ENCODE results near the gene HES5. TPM values are rescaled to one million over a fixed set of nuclear protein-coding genes. Genes with fewer than 3 reads are reported as not detected.
A peak's percentile ranks its signal among the peaks of the same experiment; 100 is the strongest.
"Not testable (repeated sequence)": the region's sequence is repeated elsewhere in the genome, so short reads cannot be mapped to it uniquely, and the experiment has no call there.

HES5 gene
- total RNA-seq, 1 experiment from 2014 or later: not detected

GRCh38 chr1:2555634-2556276 is 25.7 kb upstream of the HES5 start:
- no peaks in the 10 kb centered on the region for H3K9me3 Mint-ChIP-seq (ENCODE audit: low read depth, unreplicated experiment)
- peak; percentile 28 for DNase-seq
- TSS peak; percentile 69 for BruUV-seq (replicated peaks)
- H3K4me3 Mint-ChIP-seq (ENCODE audit: low read depth, unreplicated experiment): peak overlapping the region; percentile 90
- no peaks in the 10 kb centered on the region for H3K27me3 Mint-ChIP-seq (ENCODE audit: unreplicated experiment)
- CTCF ChIA-PET: interaction anchor here (0.8 to 1.2 kb wide), 3 partner anchors 9 to 28 kb away, joined by 3 to 5 read pairs (median 3); no protein-coding TSS in a partner anchor
- intact Hi-C loops (cut with micrococcal nuclease; ENCODE audit: unreplicated experiment): no loop called here
- H3K27ac Mint-ChIP-seq (ENCODE audit: unreplicated experiment): peak overlapping the region; percentile 95
- H3K36me3 Mint-ChIP-seq (ENCODE audit: insufficient read depth, unreplicated experiment): peaks cover 25% of the 10 kb centered on the region
- TF ChIP-seq CTCF (IDR thresholded peaks at IDR 0.05; ENCODE audit: unreplicated experiment): no peak
- H3K4me1 Mint-ChIP-seq (ENCODE audit: low read depth, unreplicated experiment): peaks cover 8% of the 10 kb centered on the region

GRCh38 chr1:2554621-2555387 is 24.7 kb upstream of the HES5 start:
- CTCF ChIA-PET: no interaction called here
- intact Hi-C loops (cut with micrococcal nuclease; ENCODE audit: unreplicated experiment): no loop called here
- TF ChIP-seq CTCF (IDR thresholded peaks at IDR 0.05; ENCODE audit: unreplicated experiment): peak; percentile 34
- H3K27ac Mint-ChIP-seq (ENCODE audit: unreplicated experiment): no peak overlapping the region
- no peaks in the 10 kb centered on the region for H3K27me3 Mint-ChIP-seq (ENCODE audit: unreplicated experiment)
- peaks cover 25% of the 10 kb centered on the region for H3K36me3 Mint-ChIP-seq (ENCODE audit: insufficient read depth, unreplicated experiment)
- no TSS peak for BruUV-seq (replicated peaks)
- DNase-seq: peak; percentile 38
- H3K9me3 Mint-ChIP-seq (ENCODE audit: low read depth, unreplicated experiment): no peaks in the 10 kb centered on the region
- peaks cover 8% of the 10 kb centered on the region for H3K4me1 Mint-ChIP-seq (ENCODE audit: low read depth, unreplicated experiment)
- H3K4me3 Mint-ChIP-seq (ENCODE audit: low read depth, unreplicated experiment): no peak overlapping the region

GRCh38 chr1:2553871-2554620 is 24.0 kb upstream of the HES5 start:
- H3K36me3 Mint-ChIP-seq (ENCODE audit: insufficient read depth, unreplicated experiment): peaks cover 25% of the 10 kb centered on the region
- BruUV-seq (replicated peaks): no TSS peak
- H3K4me3 Mint-ChIP-seq (ENCODE audit: low read depth, unreplicated experiment): no peak overlapping the region
- no peak overlapping the region for H3K27ac Mint-ChIP-seq (ENCODE audit: unreplicated experiment)
- intact Hi-C loops (cut with micrococcal nuclease; ENCODE audit: unreplicated experiment): no loop called here
- CTCF ChIA-PET: no interaction called here
- no peak for DNase-seq
- H3K9me3 Mint-ChIP-seq (ENCODE audit: low read depth, unreplicated experiment): no peaks in the 10 kb centered on the region
- H3K4me1 Mint-ChIP-seq (ENCODE audit: low read depth, unreplicated experiment): peaks cover 8% of the 10 kb centered on the region
- no peaks in the 10 kb centered on the region for H3K27me3 Mint-ChIP-seq (ENCODE audit: unreplicated experiment)
- no peak for TF ChIP-seq CTCF (IDR thresholded peaks at IDR 0.05; ENCODE audit: unreplicated experiment)

- H3K4me1 Mint-ChIP-seq (ENCODE audit: low read depth, unreplicated experiment); BruUV-seq (replicated peaks); H3K27me3 Mint-ChIP-seq (ENCODE audit: unreplicated experiment); intact Hi-C loops (cut with micrococcal nuclease; ENCODE audit: unreplicated experiment); CTCF ChIA-PET; DNase-seq; H3K27ac Mint-ChIP-seq (ENCODE audit: unreplicated experiment); H3K9me3 Mint-ChIP-seq (ENCODE audit: low read depth, unreplicated experiment); H3K4me3 Mint-ChIP-seq (ENCODE audit: low read depth, unreplicated experiment): not testable (repeated sequence)
- peaks cover 25% of the 10 kb centered on the region for H3K36me3 Mint-ChIP-seq (ENCODE audit: insufficient read depth, unreplicated experiment)
Measured at GRCh38 chr1:2553076-2553475, 23.0 kb upstream of the HES5 start.

Data from Calu3 (cell line).